Stimulated activated effector memory CD8-positive, alpha-beta T cell treated with anti-CD3 and anti-CD28 coated beads, Interleukin-12 subunit alpha, Interleukin-12 subunit beta, amount 100 ng/mL, for 72 hours (primary cell): ENCODE measurements around the gene C10orf105.

Experiments
- ATAC-seq: fragments of 150-1000 bp; cut with Tn5 transposase; 2 replicates; pipeline ENCODE4 v1.10.0; 2021
- DNase-seq, 2 donors: peaks; one replicate each; pipeline ENCODE4 v3.0.0; 2021 to 2022; ENCODE audit warnings: low spot score in 2 of 2
- H3K27ac Mint-ChIP-seq: one replicate; pipeline ENCODE4 v1.8.0; 2022; ENCODE audit warnings: mild to moderate bottlenecking, mixed read lengths
- H3K36me3 Mint-ChIP-seq: one replicate; pipeline ENCODE4 v1.8.0; 2022; ENCODE audit warnings: mild to moderate bottlenecking, mixed read lengths
- H3K4me1 Mint-ChIP-seq: one replicate; pipeline ENCODE4 v1.8.0; 2022; ENCODE audit warnings: mixed read lengths
- H3K4me3 Mint-ChIP-seq: one replicate; pipeline ENCODE4 v1.8.0; 2022; ENCODE audit warnings: mild to moderate bottlenecking, mixed read lengths
- H3K9me3 Mint-ChIP-seq: one replicate; pipeline ENCODE4 v1.8.0; 2022; ENCODE audit warnings: mixed read lengths

The C10orf105 gene

DNA sequence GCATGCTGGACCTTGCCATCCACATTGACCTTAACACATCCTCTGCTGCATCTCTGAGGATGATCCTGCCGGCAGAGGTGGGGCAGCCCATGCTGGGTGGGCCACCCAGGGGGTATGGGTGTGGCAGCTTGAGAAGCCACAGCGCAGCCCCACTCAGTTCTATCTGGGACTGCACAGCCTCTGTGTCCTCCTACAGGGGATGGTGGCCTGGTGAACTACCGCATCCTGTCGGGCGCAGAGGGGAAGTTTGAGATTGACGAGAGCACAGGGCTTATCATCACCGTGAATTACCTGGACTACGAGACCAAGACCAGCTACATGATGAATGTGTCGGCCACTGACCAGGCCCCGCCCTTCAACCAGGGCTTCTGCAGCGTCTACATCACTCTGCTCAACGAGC is 12.2 kb upstream of the C10orf105 start:
- Mint-ChIP-seq H3K4me1 (peaks cover 92% of the 10 kb centered on the region), H3K27ac (peak overlapping the region; percentile 93), H3K4me3 (peak overlapping the region; percentile 13), H3K36me3 (no peaks in the 10 kb centered on the region), H3K9me3 (no peaks in the 10 kb centered on the region)
- no peak for DNase-seq
- no peak for ATAC-seq

DNA sequence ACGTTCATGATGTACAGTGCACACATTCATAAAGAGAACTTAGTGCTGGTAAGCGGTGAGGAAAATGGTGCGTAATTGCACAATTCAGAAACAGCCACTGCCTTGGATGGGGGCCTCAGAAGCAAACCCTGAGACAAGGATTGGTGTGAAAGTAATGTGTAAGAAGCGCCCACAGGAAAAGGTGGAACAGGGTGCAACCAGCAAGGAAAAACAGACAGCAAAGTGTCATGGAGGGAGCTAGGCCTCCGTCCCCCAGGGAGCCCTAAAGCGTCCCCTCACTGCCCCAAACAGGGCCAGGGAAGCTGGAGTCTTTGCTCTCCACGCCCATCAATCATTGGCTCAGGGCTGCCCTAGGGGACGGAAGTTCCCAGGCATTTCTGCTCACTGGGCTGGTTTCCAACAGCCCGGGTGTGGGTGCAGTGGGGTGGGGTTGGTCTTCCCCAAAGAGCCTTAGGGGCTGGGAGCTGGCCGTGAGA is 9.6 kb upstream of the C10orf105 start:
- Mint-ChIP-seq H3K9me3 (no peaks in the 10 kb centered on the region), H3K36me3 (peaks cover 7% of the 10 kb centered on the region), H3K4me1 (peaks cover 92% of the 10 kb centered on the region), H3K27ac (peak overlapping the region; percentile 96), H3K4me3 (no peak overlapping the region)
- ATAC-seq (no peak), DNase-seq (no peak)

DNA sequence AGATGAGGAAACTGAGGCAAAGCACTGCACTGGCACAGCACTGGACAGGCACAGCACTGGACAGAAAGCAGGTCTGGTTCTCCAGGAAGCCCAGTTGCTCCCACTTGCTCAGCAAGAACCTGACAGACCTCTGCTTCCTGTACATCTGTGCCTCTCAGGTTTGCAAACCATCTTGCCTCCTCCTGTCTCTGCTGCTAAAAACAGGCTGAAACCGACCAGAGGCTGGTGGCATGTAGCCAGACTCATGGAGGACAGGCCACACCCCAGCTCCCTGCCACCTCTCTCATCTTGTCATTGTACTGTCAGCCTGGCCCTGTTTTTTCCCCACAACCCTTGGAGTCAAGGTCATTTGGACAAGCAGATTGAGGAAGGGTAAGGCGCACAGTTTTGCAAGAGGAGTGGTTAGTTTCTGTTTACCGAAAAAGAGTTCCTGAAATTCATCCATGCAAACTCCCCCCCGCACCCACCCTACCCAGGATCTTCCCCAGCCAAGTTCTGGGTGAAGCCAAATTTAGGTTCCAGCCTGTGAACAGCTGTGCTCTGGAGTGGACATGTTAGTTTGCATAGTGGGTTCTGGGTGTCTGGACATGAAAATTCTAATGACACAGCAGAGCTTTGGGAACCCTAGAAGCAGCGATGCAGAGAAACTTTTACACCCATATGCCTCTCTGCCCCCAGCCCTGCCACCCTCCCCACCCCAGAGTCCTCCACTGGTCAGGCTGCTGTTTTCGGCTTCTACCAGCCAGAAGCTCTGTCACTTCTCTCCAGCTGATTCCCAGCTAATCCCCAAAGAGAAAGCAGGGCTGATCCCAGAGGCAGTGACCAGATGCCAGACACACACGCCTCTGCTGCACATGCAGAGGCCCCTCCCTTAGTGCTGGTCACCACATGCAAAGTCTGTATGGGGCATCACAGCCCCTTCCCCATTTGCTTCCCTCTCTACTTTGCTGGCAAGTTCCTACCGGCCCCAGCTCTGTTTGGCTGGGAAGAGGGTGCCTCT is 8.5 kb upstream of the C10orf105 start:
- peaks cover 95% of the 10 kb centered on the region for H3K4me1 Mint-ChIP-seq
- H3K36me3 Mint-ChIP-seq = peaks cover 7% of the 10 kb centered on the region
- DNase-seq (peak in 1 of 2 donors; percentile 72), ATAC-seq (peak; percentile 49)
- H3K4me3 Mint-ChIP-seq = peak overlapping the region; percentile 67
- H3K27ac Mint-ChIP-seq = peak overlapping the region; percentile 96
- no peaks in the 10 kb centered on the region for H3K9me3 Mint-ChIP-seq

DNA sequence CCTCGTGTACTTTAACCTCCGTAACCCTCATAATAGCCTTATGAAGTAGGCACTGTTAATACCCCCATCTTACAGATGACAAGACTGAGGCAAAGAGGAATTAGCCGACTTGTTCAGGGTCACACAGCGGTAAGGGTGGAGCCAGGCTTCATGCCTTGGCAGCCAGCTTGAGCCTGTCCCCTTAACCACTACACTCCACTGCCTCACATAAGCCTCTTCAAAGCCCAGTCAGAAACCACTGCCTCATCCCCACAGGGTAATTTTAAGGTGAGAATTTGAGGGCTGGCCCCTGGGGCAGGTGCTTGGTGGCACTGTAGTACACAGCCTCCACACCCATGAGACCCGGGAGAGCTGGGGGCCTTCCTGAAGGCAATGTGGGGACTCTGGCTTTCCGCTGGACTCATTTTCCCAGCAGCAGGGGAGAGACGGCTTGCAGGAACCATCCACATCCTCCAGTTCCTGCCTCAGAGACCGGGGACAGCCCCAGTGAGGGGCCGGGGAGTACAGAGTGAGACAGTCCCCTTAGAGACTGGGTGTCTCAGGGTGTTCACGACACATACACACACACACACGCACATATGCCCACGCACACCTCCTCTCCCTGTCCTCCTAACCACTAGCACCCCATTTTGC is 7.6 kb upstream of the C10orf105 start:
- Mint-ChIP-seq H3K4me3 (peak overlapping the region; percentile 67), H3K36me3 (peaks cover 7% of the 10 kb centered on the region), H3K9me3 (no peaks in the 10 kb centered on the region), H3K4me1 (peaks cover 95% of the 10 kb centered on the region), H3K27ac (peak overlapping the region; percentile 96)
- ATAC-seq (peak; percentile 59), DNase-seq (peak in 1 of 2 donors; percentile 75)

DNA sequence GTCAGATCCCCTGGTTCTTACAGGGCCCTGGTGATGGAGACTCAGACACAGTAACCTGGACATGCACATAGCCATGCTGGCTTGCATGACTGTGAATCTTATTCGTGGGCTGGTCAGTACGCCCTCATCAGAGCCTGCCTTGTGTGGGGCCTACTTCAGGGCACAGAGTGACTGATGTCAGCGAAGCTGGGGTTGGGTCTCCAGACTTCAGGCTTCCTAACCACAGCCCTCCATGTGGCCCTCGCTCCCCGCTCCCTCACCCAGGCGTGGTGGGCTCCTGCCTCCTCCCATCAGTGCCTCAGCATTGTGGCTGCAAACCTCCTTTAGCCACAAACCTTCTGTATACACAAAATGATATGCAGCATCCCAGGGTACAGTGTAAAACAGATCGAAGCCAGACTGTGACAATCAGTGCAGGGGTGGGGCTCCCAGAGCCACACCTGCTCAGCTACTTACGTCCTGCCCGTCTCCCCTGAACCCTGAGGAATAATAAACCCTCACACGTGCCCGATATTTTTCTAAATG is 7.1 kb upstream of the C10orf105 start:
- Mint-ChIP-seq H3K9me3 (no peaks in the 10 kb centered on the region), H3K27ac (peak overlapping the region; percentile 96), H3K4me3 (peak overlapping the region; percentile 67), H3K4me1 (peaks cover 95% of the 10 kb centered on the region), H3K36me3 (peaks cover 7% of the 10 kb centered on the region)
- DNase-seq (peak in 1 of 2 donors; percentile 64), ATAC-seq (peak; percentile 52)

DNA sequence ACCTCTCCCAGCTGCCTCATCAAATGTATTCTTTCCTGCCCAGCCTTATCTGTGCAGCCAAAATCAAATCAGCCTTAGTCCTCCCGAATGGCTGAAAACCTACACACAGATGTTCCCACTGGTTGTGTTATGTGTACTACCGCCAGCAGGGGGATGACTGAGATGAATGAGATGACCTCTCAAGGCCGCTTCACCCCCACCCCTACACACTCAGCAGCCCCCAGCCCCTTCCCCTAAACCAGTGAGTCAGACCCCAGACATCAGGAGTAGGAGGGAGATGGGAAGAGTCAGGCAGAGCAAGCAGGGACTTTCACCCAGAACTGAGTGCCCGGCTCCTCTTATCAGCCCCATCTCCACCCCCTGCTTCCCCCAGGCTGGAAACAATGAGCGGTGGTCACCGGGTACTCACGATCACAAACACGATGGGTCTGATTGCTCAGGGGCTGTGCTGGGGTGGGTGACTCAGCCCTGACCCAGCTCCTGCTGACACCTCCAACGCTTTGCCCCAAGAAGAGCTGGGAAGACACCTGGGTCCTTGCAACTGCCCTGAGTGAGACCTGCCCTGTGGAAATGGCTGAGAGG is 6.5 kb upstream of the C10orf105 start:
- Mint-ChIP-seq H3K4me3 (peak overlapping the region; percentile 67), H3K27ac (peak overlapping the region; percentile 96), H3K4me1 (peaks cover 94% of the 10 kb centered on the region), H3K9me3 (no peaks in the 10 kb centered on the region), H3K36me3 (peaks cover 7% of the 10 kb centered on the region)
- ATAC-seq (peak; percentile 84), DNase-seq (peak; percentile 61 to 85)

DNA sequence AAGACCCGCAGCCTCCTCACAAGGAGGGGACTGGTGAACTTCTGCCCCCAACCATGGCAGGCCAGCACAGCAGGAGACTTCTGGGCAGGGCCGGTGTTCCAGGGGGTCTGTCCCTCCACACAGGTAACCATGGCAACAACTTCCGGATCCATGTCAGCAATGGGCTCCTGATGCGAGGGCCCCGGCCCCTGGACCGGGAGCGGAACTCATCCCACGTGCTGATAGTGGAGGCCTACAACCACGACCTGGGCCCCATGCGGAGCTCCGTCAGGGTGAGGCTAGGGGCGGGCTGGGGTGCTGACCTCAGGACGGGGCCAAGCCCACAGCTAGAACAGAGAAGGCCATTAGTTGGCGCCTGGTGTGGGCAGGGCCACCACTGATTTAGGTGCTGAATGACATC is 5.7 kb upstream of the C10orf105 start:
- no peaks in the 10 kb centered on the region for H3K9me3 Mint-ChIP-seq
- peak overlapping the region; percentile 96 for H3K27ac Mint-ChIP-seq
- ATAC-seq = no peak
- H3K4me1 Mint-ChIP-seq = peaks cover 91% of the 10 kb centered on the region
- no peak for DNase-seq
- peak overlapping the region; percentile 67 for H3K4me3 Mint-ChIP-seq
- H3K36me3 Mint-ChIP-seq = peaks cover 7% of the 10 kb centered on the region

DNA sequence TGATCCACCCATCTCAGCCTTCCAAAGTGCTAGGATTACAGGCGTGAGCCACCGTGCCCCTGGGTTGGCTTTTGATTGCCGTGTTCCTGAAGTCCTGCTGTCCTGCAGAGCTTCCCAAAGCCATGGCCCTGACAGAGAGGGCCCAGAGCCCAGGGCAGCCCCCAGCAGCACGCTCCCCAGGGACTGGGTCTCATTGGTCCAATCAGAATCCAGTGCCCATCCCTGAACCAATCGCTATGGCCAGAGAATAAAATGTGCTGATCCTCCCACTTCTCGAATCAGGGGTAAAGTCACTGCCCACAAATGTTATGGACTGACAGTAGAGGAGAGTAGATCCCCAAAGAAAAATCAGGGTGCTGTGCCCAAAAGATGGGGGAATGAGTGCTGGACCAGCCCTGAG is 5.0 kb upstream of the C10orf105 start:
- ATAC-seq (no peak), DNase-seq (no peak)
- no peaks in the 10 kb centered on the region for H3K9me3 Mint-ChIP-seq
- no peak overlapping the region for H3K4me3 Mint-ChIP-seq
- H3K4me1 Mint-ChIP-seq = peaks cover 89% of the 10 kb centered on the region
- peaks cover 7% of the 10 kb centered on the region for H3K36me3 Mint-ChIP-seq
- peak overlapping the region; percentile 96 for H3K27ac Mint-ChIP-seq

DNA sequence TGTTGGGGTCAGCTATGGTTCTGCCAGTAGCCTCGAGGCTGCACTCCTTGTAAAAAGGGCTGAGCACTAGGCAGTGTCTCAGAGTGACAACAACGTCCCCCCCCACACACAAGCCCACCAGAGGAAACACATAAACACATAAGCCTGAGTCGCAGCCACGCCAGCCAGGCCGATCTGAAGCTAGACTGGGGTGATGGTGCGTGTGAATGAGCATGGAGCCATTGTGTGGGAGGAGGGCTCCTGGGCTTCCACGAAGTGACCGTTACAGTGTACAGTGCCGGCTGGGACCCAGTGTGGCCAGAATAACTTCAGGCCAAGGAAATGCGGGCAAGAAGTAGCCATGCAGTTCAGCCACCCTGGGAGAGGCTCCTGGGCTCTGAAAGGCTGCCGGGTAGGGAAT is 3.7 kb upstream of the C10orf105 start:
- no peak for ATAC-seq
- peak overlapping the region; percentile 8 for H3K4me3 Mint-ChIP-seq
- DNase-seq = no peak
- peak overlapping the region; percentile 96 for H3K27ac Mint-ChIP-seq
- H3K4me1 Mint-ChIP-seq = peaks cover 79% of the 10 kb centered on the region
- H3K9me3 Mint-ChIP-seq = no peaks in the 10 kb centered on the region
- peaks cover 7% of the 10 kb centered on the region for H3K36me3 Mint-ChIP-seq

DNA sequence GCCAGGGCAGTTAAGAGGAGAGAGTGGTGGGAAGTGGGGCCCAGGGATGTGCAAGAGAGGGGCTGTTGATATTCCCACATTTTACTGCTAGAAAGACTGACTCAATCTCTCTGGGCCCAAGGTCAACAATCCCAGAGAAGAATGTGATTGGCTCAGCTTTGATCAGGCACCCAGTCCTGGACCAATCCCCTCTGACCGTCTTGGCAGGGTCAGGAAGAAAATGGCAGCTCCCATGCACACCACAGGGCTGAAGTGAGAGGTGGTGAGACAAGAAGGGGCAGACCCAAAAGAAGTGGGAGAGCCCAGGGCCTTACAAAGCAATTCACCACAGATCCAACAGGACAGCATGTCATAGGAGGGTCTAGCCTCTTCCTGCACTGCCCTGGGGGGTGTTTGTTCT is 3.3 kb upstream of the C10orf105 start:
- peaks cover 74% of the 10 kb centered on the region for H3K4me1 Mint-ChIP-seq
- peaks cover 7% of the 10 kb centered on the region for H3K36me3 Mint-ChIP-seq
- no peaks in the 10 kb centered on the region for H3K9me3 Mint-ChIP-seq
- DNase-seq (no peak), ATAC-seq (no peak)
- peak overlapping the region; percentile 96 for H3K27ac Mint-ChIP-seq
- no peak overlapping the region for H3K4me3 Mint-ChIP-seq

DNA sequence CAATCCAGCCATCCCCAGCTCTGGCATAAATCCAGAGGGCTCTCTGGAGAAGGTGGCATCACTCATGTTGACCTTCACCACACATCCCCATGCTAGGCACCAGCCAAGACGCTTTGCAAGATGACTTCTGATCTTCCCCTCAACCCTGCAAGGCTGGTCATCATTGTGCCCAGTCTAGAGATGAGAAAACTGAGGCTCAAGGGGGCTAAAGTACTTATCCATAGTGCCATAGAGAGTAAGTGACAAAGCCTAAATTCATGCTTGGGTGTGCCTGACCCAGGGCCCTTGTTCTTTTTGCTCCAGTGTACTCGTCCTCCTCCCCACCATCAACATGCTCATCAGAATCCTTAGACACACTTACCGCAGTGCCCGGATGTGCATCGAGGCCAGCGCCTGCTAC is 1.7 kb upstream of the C10orf105 start:
- no peak for ATAC-seq
- Mint-ChIP-seq H3K27ac (peak overlapping the region; percentile 96), H3K4me3 (no peak overlapping the region), H3K36me3 (peaks cover 4% of the 10 kb centered on the region), H3K4me1 (peaks cover 60% of the 10 kb centered on the region), H3K9me3 (no peaks in the 10 kb centered on the region)
- DNase-seq = no peak

DNA sequence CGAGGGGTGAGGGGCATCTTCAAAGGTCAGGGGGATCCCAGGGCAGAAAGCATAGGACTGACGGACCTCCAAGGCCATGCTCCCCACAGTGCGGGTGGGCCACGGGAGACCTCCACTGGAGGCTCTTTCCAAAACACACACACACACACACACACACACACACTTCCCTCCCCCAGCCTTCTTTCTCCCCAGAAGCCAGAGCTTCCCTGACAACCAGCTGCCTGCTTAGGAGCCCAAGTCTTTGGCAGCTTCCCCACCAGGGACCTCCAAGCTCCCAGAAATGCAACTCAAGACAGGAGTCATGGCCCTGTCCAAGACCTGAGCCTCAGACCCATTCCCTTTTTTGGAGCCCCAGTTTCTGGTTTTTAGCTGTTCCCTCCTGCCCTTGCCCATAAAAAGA is 710 bp upstream of the C10orf105 start:
- H3K9me3 Mint-ChIP-seq = no peaks in the 10 kb centered on the region
- no peak overlapping the region for H3K4me3 Mint-ChIP-seq
- ATAC-seq = no peak
- H3K27ac Mint-ChIP-seq = peak overlapping the region; percentile 48
- DNase-seq = no peak
- peaks cover 60% of the 10 kb centered on the region for H3K4me1 Mint-ChIP-seq
- no peaks in the 10 kb centered on the region for H3K36me3 Mint-ChIP-seq

DNA sequence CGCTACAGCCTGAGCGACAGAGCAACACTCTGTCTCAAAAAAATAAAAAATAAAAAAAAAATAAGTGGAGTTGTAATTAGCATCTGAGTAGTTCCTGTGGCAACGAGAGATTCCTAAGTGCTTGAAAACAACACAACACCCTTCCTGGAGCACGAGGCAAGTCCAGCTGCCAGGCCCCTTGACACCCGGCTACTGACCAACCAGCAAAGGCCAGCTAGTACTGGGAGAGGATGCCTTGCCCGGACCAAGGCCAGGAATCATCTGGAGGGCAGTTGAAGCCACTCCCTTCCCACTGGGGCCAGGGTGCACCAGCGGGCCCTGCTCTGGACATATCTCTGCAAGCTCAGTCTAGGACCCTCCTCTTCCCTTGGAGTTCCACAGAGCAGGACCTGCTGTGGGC is 536 bp downstream of the C10orf105 start:
- ATAC-seq = no peak
- no peaks in the 10 kb centered on the region for H3K9me3 Mint-ChIP-seq
- H3K36me3 Mint-ChIP-seq = no peaks in the 10 kb centered on the region
- H3K4me1 Mint-ChIP-seq = peaks cover 60% of the 10 kb centered on the region
- no peak overlapping the region for H3K4me3 Mint-ChIP-seq
- no peak for DNase-seq
- H3K27ac Mint-ChIP-seq = peak overlapping the region; percentile 48

DNA sequence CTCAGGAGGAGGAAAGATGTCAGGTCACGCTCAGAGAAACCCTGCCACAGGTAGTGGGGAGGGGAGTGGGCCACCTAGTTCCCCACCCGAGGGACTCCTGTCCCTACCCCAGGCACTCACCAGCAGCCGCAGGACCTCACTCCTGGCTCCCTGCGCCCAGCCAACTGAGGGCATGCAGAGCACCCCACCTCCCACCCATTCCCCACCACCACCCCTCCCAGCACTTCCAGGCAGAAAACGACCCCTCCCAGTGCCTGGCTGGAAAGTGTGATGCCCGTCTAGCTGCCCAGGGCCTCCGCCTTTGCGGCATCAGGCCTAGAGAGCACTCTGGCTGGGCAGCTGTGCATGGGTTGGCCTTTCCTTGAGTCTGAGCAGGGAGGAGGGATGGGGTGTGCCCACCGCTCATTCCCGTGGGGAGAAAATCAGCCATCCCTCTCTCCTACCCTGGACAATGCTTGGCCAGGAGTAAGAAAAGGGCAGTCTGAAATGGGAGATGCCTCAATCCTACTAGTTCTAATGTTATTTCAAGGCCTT is 1.3 kb downstream of the C10orf105 start:
- DNase-seq = no peak
- Mint-ChIP-seq H3K9me3 (no peaks in the 10 kb centered on the region), H3K4me3 (no peak overlapping the region), H3K4me1 (peaks cover 60% of the 10 kb centered on the region), H3K27ac (no peak overlapping the region), H3K36me3 (no peaks in the 10 kb centered on the region)
- no peak for ATAC-seq

DNA sequence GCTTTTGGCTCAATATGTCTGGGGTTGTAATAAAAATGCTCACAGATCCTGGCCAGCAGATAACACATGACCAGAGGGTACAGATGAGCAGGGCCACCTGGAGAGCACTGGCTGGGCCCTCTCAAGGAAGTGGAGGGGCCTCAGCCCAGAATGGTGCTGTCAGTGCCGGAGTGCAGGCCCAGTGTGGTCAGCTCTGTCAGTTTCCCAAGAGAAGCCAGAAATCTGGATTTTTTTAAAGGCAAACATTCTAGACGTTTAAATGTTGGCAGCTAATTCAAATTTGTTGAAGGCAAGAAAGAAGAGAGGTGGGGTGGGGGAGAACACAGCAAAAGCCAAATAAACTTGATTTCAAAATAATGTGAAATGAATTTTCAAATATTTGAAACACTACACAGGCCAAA is 2.0 kb downstream of the C10orf105 start:
- Mint-ChIP-seq H3K36me3 (no peaks in the 10 kb centered on the region), H3K4me1 (peaks cover 60% of the 10 kb centered on the region), H3K4me3 (no peak overlapping the region), H3K27ac (peak overlapping the region; percentile 100), H3K9me3 (no peaks in the 10 kb centered on the region)
- DNase-seq (no peak), ATAC-seq (no peak)
